Fibroblast of mammary gland (primary cell): Measurements from ENCODE around the gene DOCK3.
A peak's percentile ranks its signal among the peaks of the same experiment; 100 is the strongest.

Source experiments
- DNase-seq: peaks from one replicate; pipeline ENCODE4 v3.0.0-alpha.2; 2010; ENCODE audit warnings: low read depth
- H3K4me3 ChIP-seq: 2 replicates; pipeline ENCODE4 v1.5.1; 2011; ENCODE audit warnings: low read depth, mild to moderate bottlenecking, low read length, moderate library complexity; ENCODE audit not compliant: control insufficient read depth
- CTCF ChIP-seq: conservative IDR thresholded peaks from 2 replicates; pipeline ENCODE4 v1.5.1; 2011; ENCODE audit warnings: low read depth, low read length, inconsistent platforms; ENCODE audit not compliant: control insufficient read depth, insufficient read depth

DOCK3 gene

GRCh38 chr3:51350751-51351150 lies 676.0 kb downstream of the DOCK3 start:
- no peak overlapping the region for H3K4me3 ChIP-seq
- no peak for TF ChIP-seq CTCF
- no peak for DNase-seq

- no peak overlapping the region for H3K4me3 ChIP-seq
- peak; percentile 36 for DNase-seq
- no peak for TF ChIP-seq CTCF
Measured at GRCh38 chr3:51353131-51353530, 678.4 kb downstream of the DOCK3 start.

- DNase-seq: no peak
- no peak for TF ChIP-seq CTCF
- H3K4me3 ChIP-seq: no peak overlapping the region
Measured at GRCh38 chr3:51353691-51354090, 679.0 kb downstream of the DOCK3 start.

GRCh38 chr3:51354172-51354571 lies 679.4 kb downstream of the DOCK3 start:
- H3K4me3 ChIP-seq: no peak overlapping the region
- no peak for TF ChIP-seq CTCF
- no peak for DNase-seq

- H3K4me3 ChIP-seq: no peak overlapping the region
- TF ChIP-seq CTCF: no peak
Measured at GRCh38 chr3:51354731-51355615, 680.2 kb downstream of the DOCK3 start.

GRCh38 chr3:51355891-51356578 lies 681.3 kb downstream of the DOCK3 start:
- no peak for DNase-seq
- TF ChIP-seq CTCF: no peak
- H3K4me3 ChIP-seq: no peak overlapping the region

More at GRCh38 chr3:51354731-51355615, 680.2 kb downstream of the DOCK3 start:
- no peak for DNase-seq
